Liver (tissue), 9 donors: ENCODE results near the gene CCDC12. TPM values are rescaled to one million over a fixed set of nuclear protein-coding genes. Genes with fewer than 3 reads are reported as not detected.

Experiments
- DNase-seq: peaks from one replicate; pipeline ENCODE4 v3.0.0-alpha.2; 2017; ENCODE audit warnings: low spot score
- H3K27ac ChIP-seq, 2 donors: one replicate each; pipeline ENCODE4 v1.7.0; 2013; ENCODE audit warnings: inconsistent platforms in 2 of 2, low read length in 2 of 2, control low read depth in 1 of 2, low read depth in 1 of 2, mild to moderate bottlenecking in 1 of 2
- H3K27me3 ChIP-seq, 4 donors: one replicate each; pipeline versions ENCODE4 v1.6.1 to v1.7.0; 2013; ENCODE audit warnings: low read length in 3 of 4, inconsistent platforms in 1 of 4, mild to moderate bottlenecking in 1 of 4, moderate library complexity in 1 of 4; ENCODE audit not compliant: control insufficient read depth in 4 of 4, insufficient read depth in 4 of 4
- H3K36me3 ChIP-seq, 4 donors: one replicate each; pipeline versions ENCODE4 v1.6.1 to v1.7.0; 2013; ENCODE audit warnings: low read length in 3 of 4, mild to moderate bottlenecking in 3 of 4, low read depth in 1 of 4, moderate library complexity in 1 of 4; ENCODE audit not compliant: control insufficient read depth in 4 of 4, insufficient read depth in 3 of 4
- H3K4me1 ChIP-seq, 4 donors: one replicate each; pipeline versions ENCODE4 v1.6.1 to v1.7.0; 2013; ENCODE audit warnings: low read length in 3 of 4, mild to moderate bottlenecking in 3 of 4, moderate library complexity in 1 of 4; ENCODE audit not compliant: control insufficient read depth in 4 of 4, insufficient read depth in 4 of 4
- H3K4me3 ChIP-seq, 3 donors: one replicate each; pipeline versions ENCODE4 v1.6.1 to v1.7.0; 2013; ENCODE audit warnings: low read length in 3 of 3, control low read depth in 1 of 3, low read depth in 1 of 3, mild to moderate bottlenecking in 1 of 3
- H3K9ac ChIP-seq, 2 donors: one replicate each; pipeline ENCODE4 v1.7.0; 2013; ENCODE audit warnings: low read length in 2 of 2, mild to moderate bottlenecking in 2 of 2, moderate library complexity in 2 of 2, control low read depth in 1 of 2, low read depth in 1 of 2
- H3K9me3 ChIP-seq, 4 donors: one replicate each; pipeline versions ENCODE4 v1.6.1 to v1.7.0; 2013; ENCODE audit warnings: low read length in 3 of 4; ENCODE audit not compliant: control insufficient read depth in 4 of 4
- ATF3 ChIP-seq: IDR thresholded peaks from 2 replicates; pipeline ENCODE4 v1.6.1; 2016; ENCODE audit warnings: antibody characterized with exemption
- CTCF ChIP-seq: fragments of 150-350 bp; IDR thresholded peaks from 2 replicates; pipeline ENCODE4 v1.5.1; 2017; ENCODE audit warnings: improper control_type of control experiment, low read depth, low read length; ENCODE audit not compliant: missing input control
- EGR1 ChIP-seq, 2 donors: IDR thresholded peaks; 2 replicates each; pipeline ENCODE4 v1.6.1; 2016 to 2018; ENCODE audit warnings: antibody characterized with exemption in 2 of 2, low read depth in 2 of 2
- FOXA1 ChIP-seq: IDR thresholded peaks from 2 replicates; pipeline ENCODE4 v1.6.1; 2016; ENCODE audit warnings: antibody characterized with exemption
- FOXA2 ChIP-seq: IDR thresholded peaks from 2 replicates; pipeline ENCODE4 v1.6.1; 2016; ENCODE audit warnings: antibody characterized with exemption
- GABPA ChIP-seq, 2 donors: IDR thresholded peaks in 1 of 2; conservative IDR thresholded peaks in 1 of 2; 2 replicates each; pipeline ENCODE4 v1.6.1; 2016; ENCODE audit warnings: antibody characterized with exemption in 2 of 2, mild to moderate bottlenecking in 1 of 2, moderate library complexity in 1 of 2
- HNF4A ChIP-seq, 2 donors: conservative IDR thresholded peaks; 2 replicates each; pipeline ENCODE4 v1.6.1; 2016; ENCODE audit warnings: antibody characterized with exemption in 2 of 2, mild to moderate bottlenecking in 2 of 2
- HNF4G ChIP-seq: IDR thresholded peaks from 2 replicates; pipeline ENCODE4 v1.6.1; 2016; ENCODE audit warnings: antibody characterized with exemption
- JUND ChIP-seq, 2 donors: IDR thresholded peaks; 2 replicates each; pipeline ENCODE4 v1.6.1; 2016; ENCODE audit warnings: antibody characterized with exemption in 2 of 2
- MAX ChIP-seq: IDR thresholded peaks from 2 replicates; pipeline ENCODE4 v1.6.1; 2016; ENCODE audit warnings: antibody characterized with exemption
- NR2F2 ChIP-seq: IDR thresholded peaks from 2 replicates; pipeline ENCODE4 v1.6.1; 2016; ENCODE audit warnings: antibody characterized with exemption
- RAD21 ChIP-seq, 2 donors: IDR thresholded peaks; 2 replicates each; pipeline ENCODE4 v1.6.1; 2016; ENCODE audit warnings: antibody characterized with exemption in 2 of 2, mild to moderate bottlenecking in 2 of 2
- REST ChIP-seq: IDR thresholded peaks from 2 replicates; pipeline ENCODE4 v1.6.1; 2016; ENCODE audit warnings: antibody characterized with exemption, mild to moderate bottlenecking
- RXRA ChIP-seq, 2 donors: IDR thresholded peaks; 2 replicates each; pipeline ENCODE4 v1.6.1; 2017 to 2018; ENCODE audit warnings: antibody characterized with exemption in 2 of 2, mild to moderate bottlenecking in 1 of 2
- SP1 ChIP-seq: IDR thresholded peaks from 2 replicates; pipeline ENCODE4 v1.6.1; 2018; ENCODE audit warnings: antibody characterized with exemption, mild to moderate bottlenecking
- TAF1 ChIP-seq: conservative IDR thresholded peaks from 2 replicates; pipeline ENCODE4 v1.6.1; 2016; ENCODE audit warnings: antibody characterized with exemption, mild to moderate bottlenecking
- YY1 ChIP-seq: IDR thresholded peaks from 2 replicates; pipeline ENCODE4 v1.6.1; 2016; ENCODE audit warnings: antibody characterized with exemption, mild to moderate bottlenecking
- ZBTB33 ChIP-seq: IDR thresholded peaks from 2 replicates; pipeline ENCODE4 v1.6.1; 2016; ENCODE audit warnings: antibody characterized with exemption
- WGBS: extraction: QIAGEN DNeasy Blood & Tissue Kit; methylation state at CpG from one replicate; pipeline ENCODE4 v1.1.7; 2013; 5-methylcytosine and 5-hydroxymethylcytosine counted together
- polyA plus RNA-seq, 2 donors: library from polyadenylated mRNA; stranded (reverse) in 1 of 2; unstranded in 1 of 2; fragments of 200-250 nt in 1 of 2; fragments of >200 nt in 1 of 2; fragmentation: Nextera tagmentation in 1 of 2; extraction: Ambion mirVana in 1 of 2; gene quantifications; one replicate each; pipeline versions ENCODE4 v1.2.1 to v1.2.3, GENCODE V29; 2013 to 2015
- total RNA-seq, 2 donors: library from RNA; depleted of rRNA; stranded (reverse); fragments of >200 nt; gene quantifications; one replicate each; pipeline ENCODE4 v1.2.3, GENCODE V29; 2014
- donor health status: healthy.
- donor health status: healthy.
- donor health status: healthy.
- donor health status: healthy.
- donor health status: healthy.

Gene CCDC12
- total and polyA plus RNA-seq, 4 donors: 8.5 to 35.1 (median 26.6) TPM

GRCh38 chr3:46950177-46950576 lies 26.4 kb downstream of the CCDC12 start (continued):
- TF ChIP-seq REST (no peak), MAX (no peak), NR2F2 (no peak), ATF3 (no peak), EGR1 (IDR thresholded peaks at IDR 0.05; ENCODE audit: low read depth in 2 of 2) (no peak), FOXA2 (no peak), JUND (IDR thresholded peaks at IDR 0.05) (no peak)

GRCh38 chr3:46948830-46949671 lies 27.5 kb downstream of the CCDC12 start:
- H3K9ac ChIP-seq: no peak overlapping the region
- no peaks in the 10 kb centered on the region for H3K9me3 ChIP-seq
- H3K27ac ChIP-seq: peak overlapping the region; percentile 47 to 70
- DNase-seq: no peak
- H3K36me3 ChIP-seq: no peaks in the 10 kb centered on the region
- 27% methylated on average over 6 of the region's 6 CpGs for WGBS
- H3K4me1 ChIP-seq: peaks cover 38 to 83% (median 50%) of the 10 kb centered on the region in 4 donors
- H3K4me3 ChIP-seq: no peak overlapping the region
- no peaks in the 10 kb centered on the region for H3K27me3 ChIP-seq
- TF ChIP-seq YY1 (peak; percentile 13), NR2F2 (peak; percentile 97), FOXA2 (no peak), GABPA (IDR thresholded peaks at IDR 0.05 in 1 of 2, conservative IDR thresholded peaks at IDR 0.05 in 1 of 2) (no peak), MAX (peak; percentile 27), CTCF (no peak), JUND (IDR thresholded peaks at IDR 0.05) (no peak), TAF1 (no peak), RAD21 (IDR thresholded peaks at IDR 0.05) (peak in 1 of 2 donors; percentile 12), ATF3 (no peak), HNF4A (conservative IDR thresholded peaks at IDR 0.05) (peak; percentile 28 to 65), HNF4G (peak; percentile 16), REST (no peak), FOXA1 (no peak), EGR1 (IDR thresholded peaks at IDR 0.05; ENCODE audit: low read depth in 2 of 2) (no peak), ZBTB33 (no peak), SP1 (no peak), RXRA (IDR thresholded peaks at IDR 0.05) (peak; percentile 75 to 81)
